Measurements from ENCODE around the gene SMOC2.

Gene SMOC2

DNA sequence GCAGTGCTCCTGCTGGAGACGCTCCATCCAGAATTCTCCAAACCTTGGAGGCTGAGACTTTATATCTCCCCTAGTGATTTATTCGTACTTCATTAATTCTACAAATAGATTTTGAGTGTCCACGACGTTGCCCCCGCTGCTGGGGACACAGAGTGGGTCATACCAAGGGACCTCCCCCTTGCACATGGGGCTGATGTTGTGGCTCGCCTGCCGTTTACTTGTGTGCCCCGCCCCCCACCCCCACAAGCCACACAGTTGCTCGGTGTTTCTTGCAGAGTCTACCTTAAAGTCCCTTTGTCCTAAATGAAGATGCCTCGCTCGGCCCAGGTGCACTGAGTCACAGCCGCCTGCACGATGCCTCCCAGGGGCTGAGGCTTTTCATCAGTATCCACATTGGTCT lies 20.3 kb upstream of the SMOC2 start:
- TF ChIP-seq, protein P1, sequence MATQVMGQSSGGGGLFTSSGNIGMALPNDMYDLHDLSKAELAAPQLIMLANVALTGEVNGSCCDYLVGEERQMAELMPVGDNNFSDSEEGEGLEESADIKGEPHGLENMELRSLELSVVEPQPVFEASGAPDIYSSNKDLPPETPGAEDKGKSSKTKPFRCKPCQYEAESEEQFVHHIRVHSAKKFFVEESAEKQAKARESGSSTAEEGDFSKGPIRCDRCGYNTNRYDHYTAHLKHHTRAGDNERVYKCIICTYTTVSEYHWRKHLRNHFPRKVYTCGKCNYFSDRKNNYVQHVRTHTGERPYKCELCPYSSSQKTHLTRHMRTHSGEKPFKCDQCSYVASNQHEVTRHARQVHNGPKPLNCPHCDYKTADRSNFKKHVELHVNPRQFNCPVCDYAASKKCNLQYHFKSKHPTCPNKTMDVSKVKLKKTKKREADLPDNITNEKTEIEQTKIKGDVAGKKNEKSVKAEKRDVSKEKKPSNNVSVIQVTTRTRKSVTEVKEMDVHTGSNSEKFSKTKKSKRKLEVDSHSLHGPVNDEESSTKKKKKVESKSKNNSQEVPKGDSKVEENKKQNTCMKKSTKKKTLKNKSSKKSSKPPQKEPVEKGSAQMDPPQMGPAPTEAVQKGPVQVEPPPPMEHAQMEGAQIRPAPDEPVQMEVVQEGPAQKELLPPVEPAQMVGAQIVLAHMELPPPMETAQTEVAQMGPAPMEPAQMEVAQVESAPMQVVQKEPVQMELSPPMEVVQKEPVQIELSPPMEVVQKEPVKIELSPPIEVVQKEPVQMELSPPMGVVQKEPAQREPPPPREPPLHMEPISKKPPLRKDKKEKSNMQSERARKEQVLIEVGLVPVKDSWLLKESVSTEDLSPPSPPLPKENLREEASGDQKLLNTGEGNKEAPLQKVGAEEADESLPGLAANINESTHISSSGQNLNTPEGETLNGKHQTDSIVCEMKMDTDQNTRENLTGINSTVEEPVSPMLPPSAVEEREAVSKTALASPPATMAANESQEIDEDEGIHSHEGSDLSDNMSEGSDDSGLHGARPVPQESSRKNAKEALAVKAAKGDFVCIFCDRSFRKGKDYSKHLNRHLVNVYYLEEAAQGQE (IDR thresholded peaks at IDR 0.05; ENCODE audit: low read depth), result no peak
- TF ChIP-seq EGR1 (IDR thresholded peaks at IDR 0.05), result no peak
- TF ChIP-seq NFIC (IDR thresholded peaks at IDR 0.05), result no peak
- no peak for TF ChIP-seq TEAD4 (IDR thresholded peaks at IDR 0.05)
- no peak for TF ChIP-seq YY1 (IDR thresholded peaks at IDR 0.05; ENCODE audit: low read depth)
- TF ChIP-seq TAF1 (IDR thresholded peaks at IDR 0.05; ENCODE audit: low read depth), result no peak
- TF ChIP-seq, protein P2, sequence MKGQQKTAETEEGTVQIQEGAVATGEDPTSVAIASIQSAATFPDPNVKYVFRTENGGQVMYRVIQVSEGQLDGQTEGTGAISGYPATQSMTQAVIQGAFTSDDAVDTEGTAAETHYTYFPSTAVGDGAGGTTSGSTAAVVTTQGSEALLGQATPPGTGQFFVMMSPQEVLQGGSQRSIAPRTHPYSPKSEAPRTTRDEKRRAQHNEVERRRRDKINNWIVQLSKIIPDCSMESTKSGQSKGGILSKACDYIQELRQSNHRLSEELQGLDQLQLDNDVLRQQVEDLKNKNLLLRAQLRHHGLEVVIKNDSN (IDR thresholded peaks at IDR 0.05), result no peak
- TF ChIP-seq TCF12 (IDR thresholded peaks at IDR 0.05; ENCODE audit: low read depth), result no peak
- no peak for TF ChIP-seq CREB1 (IDR thresholded peaks at IDR 0.05; ENCODE audit: low read depth)
- no peak for TF ChIP-seq FOXM1 (IDR thresholded peaks at IDR 0.05; ENCODE audit: borderline replicate concordance, low read depth)
- TF ChIP-seq ZBTB7A (IDR thresholded peaks at IDR 0.05; ENCODE audit: low read depth), result no peak
- no peak for TF ChIP-seq RAD21 (IDR thresholded peaks at IDR 0.05; ENCODE audit: low read depth)
- TF ChIP-seq CEBPB (IDR thresholded peaks at IDR 0.05), result no peak
- TF ChIP-seq EP300 (IDR thresholded peaks at IDR 0.05; ENCODE audit: borderline replicate concordance), result no peak

DNA sequence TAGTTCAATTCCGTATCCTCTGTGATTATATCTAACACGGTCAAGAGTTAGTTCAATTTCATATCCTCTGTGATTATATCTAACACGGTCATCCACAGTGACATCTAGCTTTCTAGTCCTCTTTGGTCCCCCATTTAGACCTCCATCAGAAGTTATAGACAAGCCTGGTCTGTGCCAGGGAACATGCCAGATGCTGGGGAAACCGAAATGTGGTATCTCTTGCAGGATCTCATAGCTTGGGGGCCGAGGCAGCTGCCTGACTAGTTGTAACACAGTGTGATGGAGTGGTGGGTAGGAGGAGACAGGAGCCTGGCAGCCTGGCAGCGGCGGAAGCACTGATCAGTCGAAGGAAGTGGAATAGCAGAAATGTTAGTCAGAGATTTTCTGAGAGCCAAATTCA lies 13.8 kb upstream of the SMOC2 start:
- TF ChIP-seq ZBTB7A (IDR thresholded peaks at IDR 0.05; ENCODE audit: low read depth) (no peak), TAF1 (IDR thresholded peaks at IDR 0.05; ENCODE audit: low read depth) (no peak), FOXM1 (IDR thresholded peaks at IDR 0.05; ENCODE audit: borderline replicate concordance, low read depth) (no peak), TCF12 (IDR thresholded peaks at IDR 0.05; ENCODE audit: low read depth) (no peak), YY1 (IDR thresholded peaks at IDR 0.05; ENCODE audit: low read depth) (no peak), CEBPB (IDR thresholded peaks at IDR 0.05) (no peak), NFIC (IDR thresholded peaks at IDR 0.05) (no peak), EP300 (IDR thresholded peaks at IDR 0.05; ENCODE audit: borderline replicate concordance) (no peak), EGR1 (IDR thresholded peaks at IDR 0.05) (no peak), TEAD4 (IDR thresholded peaks at IDR 0.05) (no peak), RAD21 (IDR thresholded peaks at IDR 0.05; ENCODE audit: low read depth) (no peak), CREB1 (IDR thresholded peaks at IDR 0.05; ENCODE audit: low read depth) (no peak)
- TF ChIP-seq, protein P3, sequence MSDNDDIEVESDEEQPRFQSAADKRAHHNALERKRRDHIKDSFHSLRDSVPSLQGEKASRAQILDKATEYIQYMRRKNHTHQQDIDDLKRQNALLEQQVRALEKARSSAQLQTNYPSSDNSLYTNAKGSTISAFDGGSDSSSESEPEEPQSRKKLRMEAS (IDR thresholded peaks at IDR 0.05), result no peak
- TF ChIP-seq, protein P2 (IDR thresholded peaks at IDR 0.05), result no peak
- TF ChIP-seq, protein P1 (IDR thresholded peaks at IDR 0.05; ENCODE audit: low read depth), result no peak

DNA sequence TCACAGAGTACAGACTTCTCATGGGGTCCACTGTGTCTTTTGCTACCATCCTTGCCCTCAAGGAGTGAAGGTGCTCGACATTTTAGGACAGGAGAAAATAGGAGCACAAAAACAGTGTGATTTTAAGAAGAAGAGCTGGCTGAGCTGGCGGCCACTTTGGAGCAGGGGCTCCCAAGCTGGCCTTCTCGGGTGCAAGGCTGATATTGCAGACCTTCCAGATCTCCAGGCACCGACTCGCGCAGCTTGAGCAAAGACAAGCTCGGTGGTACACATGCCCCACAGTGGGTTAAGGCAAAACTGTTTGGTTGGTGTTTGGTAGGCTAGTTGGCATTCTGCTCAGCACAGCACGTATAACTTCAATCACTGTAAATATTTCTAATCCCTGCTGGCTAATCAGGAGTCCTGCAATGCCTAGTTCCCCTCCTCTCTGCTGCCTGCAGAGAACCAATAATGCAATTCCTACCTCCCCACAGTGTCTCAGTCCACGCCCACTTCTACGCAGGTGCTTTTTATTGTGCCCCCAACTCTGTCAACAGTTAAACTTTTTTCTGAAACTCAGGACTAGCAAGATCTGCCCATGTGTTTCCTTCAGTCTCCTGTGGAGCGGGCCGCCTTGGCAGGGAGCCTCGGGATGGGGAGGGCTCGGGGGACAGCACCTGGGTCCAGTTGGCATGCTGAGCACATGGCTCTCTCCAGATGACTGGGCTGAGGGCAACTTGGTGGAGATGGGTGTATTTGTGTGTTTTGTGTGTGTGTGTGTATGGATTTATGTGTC lies 12.7 kb upstream of the SMOC2 start:
- TF ChIP-seq TAF1 (IDR thresholded peaks at IDR 0.05; ENCODE audit: low read depth), result no peak
- TF ChIP-seq EP300 (IDR thresholded peaks at IDR 0.05; ENCODE audit: borderline replicate concordance), result peak; percentile 42; the same call in 1 of the 2 replicates
- peak; percentile 71 for TF ChIP-seq NFIC (IDR thresholded peaks at IDR 0.05)
- TF ChIP-seq, protein P1 (IDR thresholded peaks at IDR 0.05; ENCODE audit: low read depth), result no peak
- TF ChIP-seq, protein P2 (IDR thresholded peaks at IDR 0.05), result no peak
- no peak for TF ChIP-seq CREB1 (IDR thresholded peaks at IDR 0.05; ENCODE audit: low read depth)
- TF ChIP-seq RAD21 (IDR thresholded peaks at IDR 0.05; ENCODE audit: low read depth), result no peak
- TF ChIP-seq FOXM1 (IDR thresholded peaks at IDR 0.05; ENCODE audit: borderline replicate concordance, low read depth), result no peak
- TF ChIP-seq, protein P3 (IDR thresholded peaks at IDR 0.05), result peak; percentile 78
- peak; percentile 73; the same call in 1 of the 2 replicates for TF ChIP-seq TCF12 (IDR thresholded peaks at IDR 0.05; ENCODE audit: low read depth)
- TF ChIP-seq EGR1 (IDR thresholded peaks at IDR 0.05), result no peak
- no peak for TF ChIP-seq YY1 (IDR thresholded peaks at IDR 0.05; ENCODE audit: low read depth)
- TF ChIP-seq TEAD4 (IDR thresholded peaks at IDR 0.05), result no peak
- TF ChIP-seq ZBTB7A (IDR thresholded peaks at IDR 0.05; ENCODE audit: low read depth), result no peak
- TF ChIP-seq CEBPB (IDR thresholded peaks at IDR 0.05), result no peak
